ENCODE measurements around the gene SHD. TPM values are rescaled to one million over a fixed set of nuclear protein-coding genes. Genes with fewer than 3 reads are reported as not detected.
A peak's percentile ranks its signal among the peaks of the same experiment; 100 is the strongest.
"Not testable (repeated sequence)": the region's sequence is repeated elsewhere in the genome, so short reads cannot be mapped to it uniquely, and the experiment has no call there.

The SHD gene
- total RNA-seq, 1 experiment from 2014 or later, result 0.11 TPM

- H3K4me3 ChIP-seq (ENCODE audit: low read length), result no peak overlapping the region
- H3K4me2 ChIP-seq (ENCODE audit: low read length), result no peak overlapping the region
- H3K27ac ChIP-seq (ENCODE audit: low read length), result no peak overlapping the region
- ChIA-PET POLR2A (ENCODE audit: unreplicated experiment) (no interaction called here), CTCF (no interaction called here)
- H3K9me3 ChIP-seq (ENCODE audit: low read length), result no peaks in the 10 kb centered on the region
- no peaks in the 10 kb centered on the region for H3K4me1 ChIP-seq (ENCODE audit: insufficient read depth, low read length)
- DNase-seq (no peak), ATAC-seq (no peak; the same call in 1 of the 2 replicates)
- H3K36me3 ChIP-seq (ENCODE audit: low read depth, low read length), result no peaks in the 10 kb centered on the region
- H3K27me3 ChIP-seq (ENCODE audit: low read length), result no peaks in the 10 kb centered on the region
- H4K20me1 ChIP-seq (ENCODE audit: low read length), result no peaks in the 10 kb centered on the region
- BruUV-seq (replicated peaks), result no TSS peak
- H3K9ac ChIP-seq (ENCODE audit: low read length), result no peak overlapping the region
- no peaks in the 10 kb centered on the region for H3K79me2 ChIP-seq (ENCODE audit: low read length)
- no peak for TF ChIP-seq EZH2 (IDR thresholded peaks at IDR 0.05; ENCODE audit: low read length, unreplicated experiment)
- no peak for TF ChIP-seq EZH2phosphoT487 (IDR thresholded peaks at IDR 0.05; ENCODE audit: borderline replicate concordance, low read length)
- no peak for TF ChIP-seq CTCF (conservative IDR thresholded peaks at IDR 0.05; ENCODE audit: low read depth, low read length)
- no peaks in the 10 kb centered on the region for H3K9me2 ChIP-seq (replicated peaks; ENCODE audit: low read length)
- intact Hi-C loops (cut with micrococcal nuclease), result no loop called here
- no peaks in the 10 kb centered on the region for H3F3A ChIP-seq (ENCODE audit: low read length, unreplicated experiment)
- no peak overlapping the region for H2AFZ ChIP-seq (ENCODE audit: low read length)
Measured at GRCh38 chr19:4327252-4327876, 48.3 kb downstream of the SHD start.

- ATAC-seq, result no peak
- no peaks in the 10 kb centered on the region for H3K79me2 ChIP-seq (ENCODE audit: low read length)
- H4K20me1 ChIP-seq (ENCODE audit: low read length), result no peaks in the 10 kb centered on the region
- intact Hi-C loops (cut with micrococcal nuclease), result no loop called here
- H3K4me1 ChIP-seq (ENCODE audit: insufficient read depth, low read length), result no peaks in the 10 kb centered on the region
- no peaks in the 10 kb centered on the region for H3F3A ChIP-seq (ENCODE audit: low read length, unreplicated experiment)
- TF ChIP-seq EZH2 (IDR thresholded peaks at IDR 0.05; ENCODE audit: low read length, unreplicated experiment), result no peak
- TF ChIP-seq EZH2phosphoT487 (IDR thresholded peaks at IDR 0.05; ENCODE audit: borderline replicate concordance, low read length), result no peak
- TF ChIP-seq CTCF (conservative IDR thresholded peaks at IDR 0.05; ENCODE audit: low read depth, low read length), result no peak
- H3K9me3 ChIP-seq (ENCODE audit: low read length), result no peaks in the 10 kb centered on the region
- H3K36me3 ChIP-seq (ENCODE audit: low read depth, low read length), result no peaks in the 10 kb centered on the region
- no peak overlapping the region for H3K4me2 ChIP-seq (ENCODE audit: low read length)
- no peak overlapping the region for H3K4me3 ChIP-seq (ENCODE audit: low read length)
- POLR2A ChIA-PET (ENCODE audit: unreplicated experiment), result no interaction called here
- no peak overlapping the region for H3K27ac ChIP-seq (ENCODE audit: low read length)
- DNase-seq, result no peak
- no peaks in the 10 kb centered on the region for H3K9me2 ChIP-seq (replicated peaks; ENCODE audit: low read length)
- H2AFZ ChIP-seq (ENCODE audit: low read length), result no peak overlapping the region
- CTCF ChIA-PET, result no interaction called here
- no TSS peak for BruUV-seq (replicated peaks)
- H3K9ac ChIP-seq (ENCODE audit: low read length), result no peak overlapping the region
- H3K27me3 ChIP-seq (ENCODE audit: low read length), result no peaks in the 10 kb centered on the region
Measured at GRCh38 chr19:4327877-4328242, 48.8 kb downstream of the SHD start.

GRCh38 chr19:4328243-4328990 is 49.4 kb downstream of the SHD start:
- ChIA-PET POLR2A (ENCODE audit: unreplicated experiment) (no interaction called here), CTCF (no interaction called here)
- H3K4me3 ChIP-seq (ENCODE audit: low read length), result no peak overlapping the region
- no peak overlapping the region for H3K4me2 ChIP-seq (ENCODE audit: low read length)
- no peak overlapping the region for H3K27ac ChIP-seq (ENCODE audit: low read length)
- H2AFZ ChIP-seq (ENCODE audit: low read length), result no peak overlapping the region
- H3K36me3 ChIP-seq (ENCODE audit: low read depth, low read length), result no peaks in the 10 kb centered on the region
- H3K4me1 ChIP-seq (ENCODE audit: insufficient read depth, low read length), result no peaks in the 10 kb centered on the region
- DNase-seq (no peak), ATAC-seq (0 out of 2 replicates have a peak, but pooled peaks have one; percentile 13)
- TF ChIP-seq CTCF (conservative IDR thresholded peaks at IDR 0.05; ENCODE audit: low read depth, low read length) (no peak), EZH2 (IDR thresholded peaks at IDR 0.05; ENCODE audit: low read length, unreplicated experiment) (no peak), EZH2phosphoT487 (IDR thresholded peaks at IDR 0.05; ENCODE audit: borderline replicate concordance, low read length) (no peak)
- no TSS peak for BruUV-seq (replicated peaks)
- H3K79me2 ChIP-seq (ENCODE audit: low read length), result no peaks in the 10 kb centered on the region
- H3K9ac ChIP-seq (ENCODE audit: low read length), result no peak overlapping the region
- no peaks in the 10 kb centered on the region for H3F3A ChIP-seq (ENCODE audit: low read length, unreplicated experiment)
- H3K27me3 ChIP-seq (ENCODE audit: low read length), result no peaks in the 10 kb centered on the region
- H3K9me3 ChIP-seq (ENCODE audit: low read length), result no peaks in the 10 kb centered on the region
- no peaks in the 10 kb centered on the region for H4K20me1 ChIP-seq (ENCODE audit: low read length)
- intact Hi-C loops (cut with micrococcal nuclease), result no loop called here
- no peaks in the 10 kb centered on the region for H3K9me2 ChIP-seq (replicated peaks; ENCODE audit: low read length)

GRCh38 chr19:4328991-4329681 is 50.1 kb downstream of the SHD start:
- H3K27ac ChIP-seq (ENCODE audit: low read length); H2AFZ ChIP-seq (ENCODE audit: low read length); H4K20me1 ChIP-seq (ENCODE audit: low read length); H3K4me2 ChIP-seq (ENCODE audit: low read length); H3K27me3 ChIP-seq (ENCODE audit: low read length); H3F3A ChIP-seq (ENCODE audit: low read length, unreplicated experiment); BruUV-seq (replicated peaks); POLR2A ChIA-PET (ENCODE audit: unreplicated experiment); intact Hi-C loops (cut with micrococcal nuclease); H3K36me3 ChIP-seq (ENCODE audit: low read depth, low read length); H3K79me2 ChIP-seq (ENCODE audit: low read length); H3K9ac ChIP-seq (ENCODE audit: low read length); H3K9me2 ChIP-seq (replicated peaks; ENCODE audit: low read length); CTCF ChIA-PET; ATAC-seq; DNase-seq; H3K9me3 ChIP-seq (ENCODE audit: low read length); H3K4me3 ChIP-seq (ENCODE audit: low read length); H3K4me1 ChIP-seq (ENCODE audit: insufficient read depth, low read length): not testable (repeated sequence)
